ENCODE data around the gene PLEKHM3. TPM values are rescaled to one million over a fixed set of nuclear protein-coding genes. Genes with fewer than 3 reads are reported as not detected.

The PLEKHM3 gene
- total RNA-seq, 2 donors from 2014 or later = 14.0 to 15.2 TPM

DNA sequence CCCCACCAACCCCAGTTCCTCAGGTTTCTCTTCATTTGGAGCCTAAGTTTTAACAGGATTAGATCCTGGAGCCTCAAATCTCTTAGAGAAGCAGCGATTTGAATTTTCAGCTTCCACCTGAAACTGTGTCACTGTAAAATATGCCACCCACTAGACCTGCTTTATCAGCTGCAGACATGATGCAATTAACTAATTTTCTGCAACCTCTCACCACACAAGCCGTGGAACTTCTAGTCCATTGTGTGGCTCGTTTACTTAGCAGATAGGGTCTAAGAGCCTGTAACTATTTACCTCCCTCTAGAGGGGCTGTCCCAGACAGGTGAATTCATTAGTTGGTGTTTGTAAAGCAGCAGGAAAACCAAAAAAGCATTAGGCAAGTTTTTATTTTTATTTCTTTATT, 224.1 kb downstream of the PLEKHM3 start:
- Histone ChIP-seq H3K36me3 (replicated peaks in 1 of 2; ENCODE audit: insufficient read depth in 1 of 2, low read depth in 2 of 2) (no peaks in the 10 kb centered on the region), H3K4me3 (no peak overlapping the region), H3K27ac (no peak overlapping the region), H3K27me3 (no peaks in the 10 kb centered on the region), H3K4me1 (peaks cover 11% of the 10 kb centered on the region), H3K9me3 (no peaks in the 10 kb centered on the region)
- intact Hi-C loops (cut with DNase I) = no loop called here
- TF ChIP-seq POLR2A (IDR thresholded peaks at IDR 0.05) = no peak
- TF ChIP-seq, protein P1, sequence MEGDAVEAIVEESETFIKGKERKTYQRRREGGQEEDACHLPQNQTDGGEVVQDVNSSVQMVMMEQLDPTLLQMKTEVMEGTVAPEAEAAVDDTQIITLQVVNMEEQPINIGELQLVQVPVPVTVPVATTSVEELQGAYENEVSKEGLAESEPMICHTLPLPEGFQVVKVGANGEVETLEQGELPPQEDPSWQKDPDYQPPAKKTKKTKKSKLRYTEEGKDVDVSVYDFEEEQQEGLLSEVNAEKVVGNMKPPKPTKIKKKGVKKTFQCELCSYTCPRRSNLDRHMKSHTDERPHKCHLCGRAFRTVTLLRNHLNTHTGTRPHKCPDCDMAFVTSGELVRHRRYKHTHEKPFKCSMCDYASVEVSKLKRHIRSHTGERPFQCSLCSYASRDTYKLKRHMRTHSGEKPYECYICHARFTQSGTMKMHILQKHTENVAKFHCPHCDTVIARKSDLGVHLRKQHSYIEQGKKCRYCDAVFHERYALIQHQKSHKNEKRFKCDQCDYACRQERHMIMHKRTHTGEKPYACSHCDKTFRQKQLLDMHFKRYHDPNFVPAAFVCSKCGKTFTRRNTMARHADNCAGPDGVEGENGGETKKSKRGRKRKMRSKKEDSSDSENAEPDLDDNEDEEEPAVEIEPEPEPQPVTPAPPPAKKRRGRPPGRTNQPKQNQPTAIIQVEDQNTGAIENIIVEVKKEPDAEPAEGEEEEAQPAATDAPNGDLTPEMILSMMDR (IDR thresholded peaks at IDR 0.05) = no peak
- no peak for ATAC-seq
- DNase-seq = no peak
- WGBS, 2 donors = 8 to 10% methylated on average over 3 of the region's 3 CpGs

- no peak overlapping the region for H3K27ac ChIP-seq
- no peaks in the 10 kb centered on the region for H3K36me3 ChIP-seq (replicated peaks in 1 of 2; ENCODE audit: insufficient read depth in 1 of 2, low read depth in 2 of 2)
- intact Hi-C loops (cut with DNase I) = no loop called here
- peaks cover 15% of the 10 kb centered on the region for H3K4me1 ChIP-seq
- no peak overlapping the region for H3K4me3 ChIP-seq
- WGBS, 2 donors = 68 to 77% methylated on average over 3 to 8 of the region's 8 CpGs
- H3K27me3 ChIP-seq = no peaks in the 10 kb centered on the region
- H3K9me3 ChIP-seq = no peaks in the 10 kb centered on the region
- ATAC-seq (no peak), DNase-seq (no peak)
- TF ChIP-seq POLR2A (IDR thresholded peaks at IDR 0.05) = no peak
- TF ChIP-seq, protein P1 (IDR thresholded peaks at IDR 0.05) = no peak
Observed at GRCh38 chr2:207796585-207797350, 228.6 kb downstream of the PLEKHM3 start.

GRCh38 chr2:207792244-207792785, 233.0 kb downstream of the PLEKHM3 start:
- Histone ChIP-seq H3K27me3 (no peaks in the 10 kb centered on the region), H3K4me1 (peaks cover 20% of the 10 kb centered on the region), H3K36me3 (replicated peaks in 1 of 2; ENCODE audit: insufficient read depth in 1 of 2, low read depth in 2 of 2) (no peaks in the 10 kb centered on the region), H3K9me3 (no peaks in the 10 kb centered on the region), H3K4me3 (no peak overlapping the region), H3K27ac (peak overlapping the region in 2 of 4 donors; percentile 58 to 76)
- 59 to 67% methylated on average over 6 of the region's 6 CpGs for WGBS, 2 donors
- intact Hi-C loops (cut with DNase I) = no loop called here
- TF ChIP-seq POLR2A (IDR thresholded peaks at IDR 0.05) = no peak
- TF ChIP-seq, protein P1 (IDR thresholded peaks at IDR 0.05) = no peak
- DNase-seq = peak in 1 of 4 donors; percentile 43
- ATAC-seq = peak; percentile 76

DNA sequence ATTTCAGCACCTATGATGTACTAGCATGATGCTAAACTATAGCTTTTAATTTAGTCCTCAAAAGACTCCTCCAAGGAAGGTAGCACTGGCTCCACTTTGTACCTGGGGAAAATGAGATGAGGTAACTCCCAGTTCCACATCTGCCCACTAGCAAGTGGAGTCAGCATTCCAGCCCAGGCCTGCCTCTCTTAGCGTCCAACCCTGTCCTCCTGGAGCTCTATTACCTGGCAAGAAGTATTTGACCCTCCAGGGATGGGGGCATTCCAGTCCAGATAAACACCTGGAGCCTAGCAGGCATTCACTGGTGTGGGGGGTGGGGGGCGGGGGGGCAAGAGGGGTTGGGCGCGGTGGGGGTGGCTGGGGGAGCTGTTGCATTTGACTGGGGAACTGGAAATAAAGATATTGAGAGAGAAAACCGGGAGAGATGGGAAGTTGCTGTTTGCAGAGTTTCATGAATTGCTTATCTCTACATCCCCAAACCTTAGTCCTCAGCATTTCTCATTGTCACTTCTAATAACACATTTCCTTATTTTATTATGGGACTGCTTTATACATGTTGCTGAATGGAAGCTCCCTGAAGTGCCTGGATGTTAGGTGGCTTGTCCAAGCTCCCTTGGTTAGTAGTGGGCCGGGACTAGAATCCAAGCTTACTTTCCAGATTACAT, 233.6 kb downstream of the PLEKHM3 start:
- intact Hi-C loops (cut with DNase I) = no loop called here
- ATAC-seq = peak; percentile 60
- WGBS, 2 donors = 38 to 56% methylated on average over 5 to 6 of the region's 6 CpGs
- no peaks in the 10 kb centered on the region for H3K36me3 ChIP-seq (replicated peaks in 1 of 2; ENCODE audit: insufficient read depth in 1 of 2, low read depth in 2 of 2)
- no peaks in the 10 kb centered on the region for H3K27me3 ChIP-seq
- H3K9me3 ChIP-seq = no peaks in the 10 kb centered on the region
- no peak for DNase-seq
- H3K4me1 ChIP-seq = peaks cover 18% of the 10 kb centered on the region
- no peak for TF ChIP-seq POLR2A (IDR thresholded peaks at IDR 0.05)
- TF ChIP-seq, protein P1 (IDR thresholded peaks at IDR 0.05) = no peak
- H3K4me3 ChIP-seq = no peak overlapping the region
- H3K27ac ChIP-seq = peak overlapping the region in 1 of 4 donors; percentile 39
